HG02884 (cell line): ENCODE data around the gene ACTG1.

Experiments
- ATAC-seq: cut with Tn5 transposase; IDR thresholded peaks from one replicate; pipeline ENCODE4 v1.9.1; 2021; ENCODE audit warnings: mild to moderate bottlenecking, moderate library complexity; ENCODE audit not compliant: unreplicated experiment

The ACTG1 gene

DNA sequence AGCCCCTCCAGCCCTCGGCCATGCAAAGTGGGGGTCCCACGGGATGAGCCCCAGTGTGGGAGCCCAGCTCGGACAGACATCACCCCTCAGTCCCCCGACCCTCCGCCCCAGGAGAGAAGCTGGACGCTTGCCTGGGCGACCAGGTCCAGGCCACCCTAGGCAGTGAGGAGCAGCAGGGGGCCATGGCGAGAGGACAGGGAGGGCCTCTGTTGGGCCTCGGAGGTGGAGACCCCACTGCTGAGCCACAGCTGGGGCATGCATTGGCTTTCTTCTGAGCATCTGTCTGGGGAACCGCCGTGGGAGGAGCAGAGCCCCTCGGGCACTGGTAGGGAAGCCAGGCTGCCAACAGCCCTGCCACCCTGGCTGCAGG lies 13.0 kb downstream of the ACTG1 start:
- no peak for ATAC-seq

DNA sequence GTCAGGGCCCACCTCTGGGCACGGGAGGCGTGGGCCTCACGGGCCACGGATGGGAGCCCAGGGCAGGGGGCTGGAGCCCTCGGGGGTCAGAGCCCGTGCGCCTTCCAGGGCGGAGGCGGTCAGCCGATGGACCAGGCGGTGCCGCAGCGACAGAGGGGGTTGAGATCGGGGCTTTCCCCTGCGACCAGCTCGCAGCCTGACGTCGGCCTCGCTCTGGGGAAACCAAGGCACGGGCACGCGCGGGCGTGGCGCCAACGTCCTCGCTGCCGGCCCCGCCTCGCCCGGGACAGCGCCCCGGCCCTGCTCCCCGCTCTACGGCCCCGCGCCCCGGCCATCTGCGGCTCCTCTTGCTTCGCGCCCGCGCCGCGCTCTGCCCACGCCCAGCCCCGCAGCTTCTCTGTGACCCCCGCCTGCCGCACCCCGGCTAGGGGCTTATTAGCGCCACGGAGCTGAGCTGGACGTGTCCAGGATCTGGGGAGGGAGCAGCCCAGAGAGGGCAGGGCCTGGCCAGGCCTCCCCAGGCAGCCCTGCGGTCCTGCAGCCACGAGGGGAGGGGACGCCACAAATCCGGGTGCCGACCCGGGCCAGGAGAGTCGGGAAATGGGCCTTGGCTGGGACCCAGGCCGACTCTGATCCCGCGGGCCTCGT lies 13.5 kb downstream of the ACTG1 start:
- ATAC-seq = no peak

DNA sequence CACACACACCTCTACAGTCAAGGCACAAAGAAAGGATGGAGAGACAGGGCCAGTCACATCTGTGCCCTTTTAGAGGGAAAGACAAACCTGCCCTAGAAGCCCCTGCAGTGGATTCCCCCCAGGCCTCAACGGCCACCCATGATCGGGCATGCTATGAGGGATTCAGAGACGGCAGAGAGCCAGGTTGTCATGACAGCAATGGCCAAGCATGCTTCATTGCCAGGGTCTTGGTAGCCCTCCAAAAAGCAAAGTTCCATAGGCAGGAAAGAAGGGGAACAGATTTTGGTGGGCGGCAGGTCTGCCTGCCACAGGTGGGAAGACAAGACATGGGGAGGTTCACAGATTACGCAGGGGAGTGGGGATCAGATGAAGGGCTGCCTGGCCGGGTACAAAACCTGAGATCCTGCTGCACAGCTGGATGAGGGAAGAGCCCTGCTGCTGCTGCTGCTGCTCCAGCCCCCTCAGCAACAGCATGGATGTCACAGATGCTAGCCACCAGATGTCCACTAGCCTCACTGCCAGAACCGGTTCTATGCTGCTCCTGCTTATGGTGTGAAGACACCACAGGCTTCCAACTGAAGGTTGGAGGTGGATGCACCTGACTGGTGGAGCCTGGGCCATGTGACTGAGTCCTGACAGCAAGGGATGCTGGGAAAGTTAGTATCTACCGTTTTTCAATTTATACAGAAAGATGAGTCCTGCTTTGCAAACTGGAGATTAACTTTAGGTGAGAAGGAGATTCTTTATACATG lies 17.8 kb downstream of the ACTG1 start:
- ATAC-seq = no peak

DNA sequence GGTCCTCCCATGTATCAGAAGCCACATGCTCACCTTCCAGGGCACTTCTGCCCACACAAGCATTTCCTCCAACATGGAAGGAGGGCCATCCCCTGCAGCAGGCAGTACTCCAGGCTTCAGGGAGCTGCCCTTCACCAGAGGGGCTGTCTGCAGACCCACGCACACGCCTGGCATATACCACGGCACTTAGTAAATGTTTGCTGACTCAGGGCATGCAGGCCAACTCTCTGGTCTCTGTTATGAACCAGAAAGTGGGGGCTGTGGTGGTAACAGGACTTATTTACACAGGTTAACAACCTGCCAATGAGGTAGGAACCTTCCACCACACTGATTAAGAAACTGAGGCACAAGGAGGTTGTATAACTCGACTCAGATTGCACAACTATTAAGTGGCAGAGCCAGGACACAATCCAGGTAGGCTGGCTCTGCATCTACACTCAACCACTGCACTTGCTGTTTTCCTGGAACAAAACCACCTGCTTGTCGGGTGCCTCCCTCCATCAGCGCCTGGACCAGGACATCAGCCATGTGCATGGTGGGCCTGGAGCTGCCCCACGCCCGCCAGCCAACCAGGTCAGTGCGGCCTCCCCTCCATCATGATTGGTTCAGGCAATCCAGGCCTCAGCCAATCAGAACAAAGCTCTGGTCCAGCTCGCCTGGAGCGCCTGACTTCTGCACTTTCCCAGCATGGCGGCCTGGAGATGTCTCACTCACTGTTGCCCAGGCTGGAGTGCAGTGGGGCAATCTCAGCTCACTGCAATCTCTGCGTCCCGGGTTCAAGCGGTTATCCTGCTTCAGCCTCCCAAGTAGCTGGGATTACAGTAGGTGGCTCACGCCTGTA lies 19.2 kb downstream of the ACTG1 start:
- no peak for ATAC-seq

DNA sequence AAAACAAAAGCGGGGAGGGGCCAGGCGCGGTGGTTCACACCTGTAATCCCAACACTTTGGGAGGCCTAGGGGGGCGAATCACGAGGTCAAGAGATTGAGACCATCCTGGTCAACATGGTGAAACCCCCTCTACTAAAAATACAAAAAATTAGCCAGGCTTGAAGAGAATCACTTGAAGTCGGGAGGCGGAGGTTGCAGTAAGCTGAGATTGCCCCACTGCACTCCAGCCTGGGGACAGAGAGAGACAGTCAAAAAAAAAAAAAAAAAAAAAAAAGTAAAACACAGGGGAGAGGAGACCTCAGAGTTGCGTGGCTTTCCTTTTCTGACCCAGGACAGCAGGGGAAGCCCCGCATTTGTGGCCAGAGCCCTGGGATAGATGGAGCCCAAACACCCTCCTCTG lies 19.9 kb downstream of the ACTG1 start:
- no peak for ATAC-seq

DNA sequence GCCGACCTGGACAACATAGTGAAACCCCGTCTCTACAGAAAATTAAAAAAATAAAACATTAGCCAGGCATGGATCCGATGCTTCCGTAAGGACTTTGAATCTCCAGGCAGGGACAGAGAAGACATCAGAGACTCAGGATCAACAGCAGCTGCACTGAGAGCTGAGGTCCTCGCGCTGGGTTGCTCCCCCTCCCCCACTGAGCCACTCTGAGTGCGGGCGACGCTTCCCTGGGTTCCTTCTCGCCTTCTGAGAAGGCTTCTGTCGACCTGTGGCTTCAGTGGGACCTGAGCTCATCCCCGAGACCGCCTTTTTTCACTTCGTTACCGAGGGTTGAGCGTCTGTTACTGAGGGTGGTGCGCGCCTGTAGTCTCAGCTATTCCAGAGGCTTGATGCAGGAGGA lies 20.4 kb downstream of the ACTG1 start:
- no peak for ATAC-seq

DNA sequence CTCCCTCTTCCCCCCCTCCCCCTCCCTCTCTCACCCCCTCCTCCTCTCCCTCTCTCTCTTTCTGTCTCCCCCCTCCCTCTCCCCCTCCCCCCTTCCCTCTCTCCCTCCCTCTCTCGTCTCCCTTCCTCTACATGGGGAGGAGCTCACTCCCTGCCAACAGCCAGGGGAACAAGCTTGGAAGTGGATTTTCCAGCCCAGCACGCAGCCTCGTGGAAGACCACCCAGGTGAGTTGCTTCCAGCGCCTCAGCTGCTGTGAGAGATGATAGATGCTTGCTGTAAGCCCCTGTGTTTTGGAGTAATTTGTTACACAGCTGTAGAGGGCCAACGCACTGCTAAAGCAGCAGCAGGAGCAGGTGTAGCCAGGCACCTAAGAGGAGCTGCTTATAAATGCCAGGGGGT lies 20.8 kb downstream of the ACTG1 start:
- ATAC-seq = no peak

DNA sequence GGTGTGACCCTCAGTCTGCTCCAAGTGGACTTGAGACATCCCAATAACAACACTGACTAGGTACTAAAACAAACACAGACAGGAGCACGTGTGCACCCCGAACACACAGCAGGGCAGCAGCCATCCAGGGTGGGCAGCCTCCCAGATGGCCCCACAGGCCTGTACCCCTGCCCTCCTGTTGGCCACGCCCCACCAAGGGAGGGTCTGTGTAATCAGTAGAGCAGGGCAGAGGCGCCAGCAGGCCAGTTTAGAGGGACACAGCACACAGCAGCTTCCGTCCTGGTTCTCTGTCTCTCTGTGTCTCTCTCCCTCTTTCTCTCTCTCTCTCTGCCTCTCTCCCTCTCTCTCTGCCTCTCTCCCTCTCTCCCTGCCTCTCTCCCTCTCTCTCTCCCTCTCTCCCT lies 21.4 kb downstream of the ACTG1 start:
- no peak for ATAC-seq

DNA sequence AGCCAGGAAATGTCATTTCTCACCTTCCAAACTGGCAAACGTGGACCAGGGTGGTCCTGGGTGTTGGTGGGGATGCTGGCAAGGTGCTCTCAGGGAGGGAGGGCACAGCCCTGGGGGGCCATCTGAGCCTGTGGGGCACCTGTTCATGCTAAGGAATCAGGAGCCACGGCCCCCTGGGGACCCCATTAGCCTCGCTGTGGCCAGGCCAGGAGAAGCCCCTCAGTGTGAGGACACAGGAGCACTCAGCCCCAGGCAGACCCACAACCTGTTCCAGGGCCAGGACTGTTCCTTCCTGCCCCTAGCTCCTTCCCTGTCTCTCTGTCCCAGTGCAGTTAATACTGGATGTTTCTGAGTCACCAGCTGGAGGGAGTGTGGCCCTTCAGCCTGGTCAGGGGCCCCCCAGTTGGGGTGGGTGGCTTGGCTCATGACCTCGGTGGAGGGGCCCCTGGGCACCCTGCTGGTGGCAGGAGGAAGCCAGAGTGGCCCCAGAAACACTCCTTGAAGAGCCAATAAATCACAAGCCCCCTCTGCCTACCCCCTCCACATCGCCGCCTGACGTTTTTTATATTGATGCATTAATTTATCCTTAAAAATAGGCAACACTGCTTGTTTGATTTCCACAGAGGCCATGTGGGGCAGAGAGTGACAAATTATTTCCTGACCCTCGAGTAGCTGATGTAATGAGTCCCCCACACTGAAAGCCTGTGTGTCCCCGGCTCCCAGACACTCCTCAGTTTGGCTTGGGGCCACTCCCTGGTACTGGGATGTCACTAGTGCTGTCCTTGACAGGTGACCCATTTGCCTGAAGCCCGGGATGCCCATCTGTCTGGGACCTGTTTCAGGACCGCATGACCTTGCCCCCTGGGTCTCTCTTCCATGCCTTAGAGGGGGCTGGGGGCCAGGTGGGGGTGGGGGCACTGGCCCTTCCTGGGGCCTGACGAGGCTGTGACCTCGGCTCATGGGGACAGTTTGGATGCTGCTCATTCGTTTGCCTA lies 22.3 kb downstream of the ACTG1 start:
- no peak for ATAC-seq

DNA sequence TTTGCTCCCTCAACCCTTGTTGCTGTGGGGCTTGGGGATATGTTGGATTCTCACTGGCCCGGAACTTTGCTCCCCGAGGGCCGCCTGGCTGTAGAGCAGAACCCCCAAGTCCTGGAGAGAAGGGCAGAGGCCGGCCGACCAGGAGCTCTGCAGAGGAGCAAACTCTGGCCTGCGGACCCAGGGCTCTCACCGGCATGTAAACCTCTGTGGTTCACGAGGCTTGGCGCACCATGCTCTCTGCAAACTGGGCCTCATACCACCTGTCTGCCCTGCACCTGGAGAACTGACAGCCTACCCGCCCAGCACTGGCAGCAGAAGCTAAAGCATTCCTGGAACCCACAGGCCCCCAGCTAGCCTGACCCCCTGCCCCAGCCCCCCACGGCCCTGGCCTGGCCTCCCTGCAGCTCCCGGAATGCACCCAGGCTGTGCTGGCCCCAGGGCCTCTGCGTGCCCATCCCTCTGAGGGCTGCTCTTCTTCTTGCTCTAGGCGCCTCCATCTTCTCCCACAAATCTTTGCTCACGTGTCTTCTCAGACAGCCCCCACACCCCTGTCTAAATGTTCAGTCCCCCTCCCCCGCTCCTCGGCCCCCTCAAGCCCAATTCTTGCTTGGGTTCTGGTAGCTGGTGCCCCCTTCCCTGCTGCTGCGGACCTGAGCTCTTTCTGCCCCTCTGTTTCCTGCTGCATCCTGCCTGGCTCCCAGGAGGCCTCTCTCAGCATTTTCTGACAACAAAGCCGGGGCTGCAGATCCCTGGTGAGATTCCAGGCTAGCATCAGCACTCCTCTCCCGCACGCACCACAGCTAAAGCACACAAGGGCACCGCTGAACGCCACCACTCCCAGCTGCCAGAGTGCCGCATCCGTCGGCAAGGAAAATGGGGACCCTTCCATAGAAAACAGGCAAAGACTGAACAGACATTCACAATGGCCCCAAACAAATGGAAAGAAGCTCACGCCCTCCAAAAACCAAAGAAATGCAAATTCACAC lies 23.3 kb downstream of the ACTG1 start:
- ATAC-seq = no peak

DNA sequence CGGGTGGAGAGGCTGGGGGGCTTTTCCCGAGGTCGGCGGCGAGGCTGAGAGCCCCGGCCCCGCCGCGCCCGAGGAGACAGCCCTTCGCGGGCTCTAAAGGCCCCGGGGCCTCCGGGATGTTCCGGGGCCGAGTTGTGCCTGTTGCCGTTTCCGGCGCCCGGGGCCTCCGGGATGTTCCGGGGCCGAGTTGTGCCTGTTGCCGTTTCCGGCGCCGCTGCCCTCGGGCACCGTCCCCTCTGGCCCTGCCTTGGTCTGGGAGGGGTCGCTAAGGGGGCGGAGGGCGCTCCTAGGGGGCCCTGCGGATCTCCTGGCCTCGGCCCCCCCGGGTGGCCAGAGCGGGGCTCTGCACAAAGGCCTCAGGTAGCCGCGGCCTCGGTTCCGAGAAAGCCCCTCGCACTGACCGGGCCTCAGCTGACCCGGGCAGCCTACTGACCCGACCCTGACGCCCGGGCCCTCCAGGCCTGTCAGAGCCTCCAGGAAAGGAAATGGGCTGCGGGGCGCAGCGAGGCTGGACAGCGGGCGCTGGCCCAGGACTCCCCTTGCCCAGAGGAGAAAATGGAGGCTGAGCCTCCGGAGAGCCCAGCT lies 24.2 kb downstream of the ACTG1 start:
- no peak for ATAC-seq

DNA sequence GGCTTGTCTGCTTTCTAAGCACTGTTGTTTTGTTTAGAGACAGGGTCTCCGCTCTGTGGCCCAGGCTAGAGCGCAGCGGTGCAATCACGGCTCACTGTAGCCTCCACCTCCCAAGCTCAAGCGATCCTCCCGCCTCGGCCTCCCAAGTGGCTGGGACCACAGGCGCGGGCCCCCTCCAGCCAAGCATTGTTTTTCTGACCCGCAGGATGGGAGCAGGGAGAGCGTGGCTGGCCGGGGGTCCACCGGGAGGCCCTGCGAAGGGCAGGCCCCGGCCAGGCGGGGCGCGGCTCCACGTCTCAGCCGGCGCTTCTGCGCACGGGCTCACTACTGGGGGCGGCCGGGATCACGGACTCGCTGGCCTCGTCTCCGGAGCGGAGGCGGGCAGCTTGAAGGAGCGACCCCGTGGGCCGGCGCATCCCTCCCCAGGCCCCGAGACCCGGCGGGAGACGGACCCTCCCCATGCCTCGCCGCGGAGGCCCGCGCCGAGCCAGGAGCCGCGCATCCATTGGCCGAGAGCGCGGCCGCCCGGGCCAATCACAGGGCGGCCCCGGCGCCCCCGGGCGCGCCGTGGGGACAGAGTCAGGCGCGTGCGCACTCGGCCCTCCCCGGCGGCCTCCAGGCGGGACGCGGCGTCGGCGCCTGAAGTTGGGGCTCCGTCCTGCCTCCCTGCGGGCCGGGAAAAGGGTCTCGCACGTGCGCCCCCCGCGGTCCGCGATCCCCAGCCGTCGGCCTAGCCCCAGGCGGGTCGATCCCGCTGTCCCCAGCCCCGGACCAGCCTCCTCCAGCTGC lies 24.9 kb downstream of the ACTG1 start:
- ATAC-seq = no peak

DNA sequence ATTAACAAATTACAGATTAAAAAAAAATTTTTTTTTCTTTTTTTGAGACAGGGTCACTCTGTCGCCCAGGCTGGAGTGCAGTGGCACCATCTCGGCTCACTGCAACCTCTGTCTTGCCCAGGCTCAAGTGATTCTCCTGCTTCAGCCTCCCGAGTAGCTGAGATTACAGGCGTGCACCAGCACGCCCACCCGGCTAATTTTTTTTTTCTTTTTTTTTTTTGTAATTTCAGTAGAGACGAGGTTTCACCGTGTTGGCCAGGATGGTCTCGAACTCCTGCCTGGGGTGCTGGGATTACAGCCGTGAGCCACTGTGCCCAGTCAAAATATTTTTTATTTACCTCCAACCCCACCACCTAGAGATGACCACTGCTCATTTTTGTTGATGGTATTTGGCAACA lies 25.5 kb downstream of the ACTG1 start:
- no peak for ATAC-seq

DNA sequence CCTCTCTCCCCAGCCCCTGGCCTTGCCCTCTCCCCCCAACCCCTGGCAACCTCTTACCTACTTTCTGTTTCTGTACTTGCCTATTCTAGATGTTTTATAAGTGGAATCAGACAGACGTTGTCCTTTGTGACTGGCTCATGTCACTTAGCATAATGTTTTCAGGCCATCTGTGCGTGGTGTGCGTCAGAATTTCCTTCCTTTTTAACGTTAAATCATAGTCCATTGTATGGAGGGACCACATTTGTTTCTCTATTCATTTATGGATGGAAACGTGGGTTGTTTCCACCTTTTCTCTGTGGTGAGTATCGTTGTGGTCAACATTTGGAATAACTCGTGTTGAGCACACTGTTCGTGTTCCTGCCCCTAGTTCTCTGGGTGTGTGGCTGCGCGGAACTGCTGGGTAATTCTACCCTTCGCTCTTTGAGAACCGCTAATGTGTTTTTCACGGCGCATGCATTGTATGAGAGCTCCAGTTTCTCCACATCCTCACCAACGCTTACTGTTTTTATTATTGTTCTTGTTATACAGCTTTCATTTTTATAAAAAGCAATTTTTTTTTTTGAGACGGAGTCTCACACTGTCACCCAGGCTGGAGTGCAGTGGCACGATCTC lies 26.3 kb downstream of the ACTG1 start:
- no peak for ATAC-seq

DNA sequence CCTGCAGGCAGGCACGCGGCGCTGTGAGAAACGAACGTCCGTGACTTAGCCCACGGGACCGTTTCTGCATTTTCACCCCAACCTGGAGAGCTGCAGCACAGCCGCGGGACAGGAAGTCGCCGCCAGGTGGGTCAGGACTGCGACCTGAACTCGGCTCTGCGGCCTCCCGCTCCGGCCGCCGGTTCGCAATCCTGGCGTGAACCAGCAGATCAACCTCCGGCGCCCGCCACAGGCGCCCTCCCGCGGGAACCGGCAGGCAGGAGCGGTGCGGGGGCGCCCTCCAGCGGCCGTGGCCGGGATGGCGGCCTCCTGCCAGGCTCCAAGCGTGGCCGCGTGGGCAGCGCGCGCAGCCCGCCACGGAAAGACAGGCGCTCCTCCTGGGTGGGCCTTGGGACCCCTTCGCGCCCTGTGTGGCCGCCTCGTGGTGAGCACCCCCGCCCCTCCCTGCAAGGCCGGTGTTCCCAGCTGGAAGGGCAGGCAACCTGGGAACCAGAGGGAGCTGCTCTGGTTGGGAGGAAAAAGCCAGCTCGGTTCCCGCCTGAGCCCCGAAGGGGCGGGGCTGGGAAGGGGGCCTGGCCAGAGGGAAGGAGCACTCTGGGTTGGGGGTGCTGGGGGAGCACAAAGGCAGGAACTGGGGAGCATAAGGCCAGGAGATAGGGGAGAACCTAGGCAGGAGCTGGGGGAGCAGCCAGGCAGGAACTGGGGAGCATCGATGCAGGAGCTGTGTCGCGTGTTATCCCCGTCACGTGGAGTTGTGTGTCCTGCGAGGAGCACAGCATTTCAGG lies 28.2 kb downstream of the ACTG1 start:
- ATAC-seq = no peak

DNA sequence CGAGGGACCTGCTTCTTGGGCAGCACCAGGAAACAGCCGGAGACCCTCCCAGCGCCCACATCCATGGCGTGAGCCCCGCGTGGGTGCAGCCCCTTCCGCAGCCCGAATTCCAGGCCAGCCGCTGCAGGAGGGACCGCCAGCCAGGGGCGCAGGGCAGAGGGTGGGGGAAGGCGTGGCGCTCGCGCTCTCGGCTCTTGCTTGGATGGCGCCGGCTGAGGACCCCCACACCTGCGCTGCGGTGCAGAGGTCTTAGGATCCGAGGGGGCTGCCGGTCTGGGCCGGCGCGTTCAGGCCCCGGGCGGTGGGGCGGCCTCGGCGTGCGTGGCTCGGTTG lies 28.8 kb downstream of the ACTG1 start:
- ATAC-seq = no peak

DNA sequence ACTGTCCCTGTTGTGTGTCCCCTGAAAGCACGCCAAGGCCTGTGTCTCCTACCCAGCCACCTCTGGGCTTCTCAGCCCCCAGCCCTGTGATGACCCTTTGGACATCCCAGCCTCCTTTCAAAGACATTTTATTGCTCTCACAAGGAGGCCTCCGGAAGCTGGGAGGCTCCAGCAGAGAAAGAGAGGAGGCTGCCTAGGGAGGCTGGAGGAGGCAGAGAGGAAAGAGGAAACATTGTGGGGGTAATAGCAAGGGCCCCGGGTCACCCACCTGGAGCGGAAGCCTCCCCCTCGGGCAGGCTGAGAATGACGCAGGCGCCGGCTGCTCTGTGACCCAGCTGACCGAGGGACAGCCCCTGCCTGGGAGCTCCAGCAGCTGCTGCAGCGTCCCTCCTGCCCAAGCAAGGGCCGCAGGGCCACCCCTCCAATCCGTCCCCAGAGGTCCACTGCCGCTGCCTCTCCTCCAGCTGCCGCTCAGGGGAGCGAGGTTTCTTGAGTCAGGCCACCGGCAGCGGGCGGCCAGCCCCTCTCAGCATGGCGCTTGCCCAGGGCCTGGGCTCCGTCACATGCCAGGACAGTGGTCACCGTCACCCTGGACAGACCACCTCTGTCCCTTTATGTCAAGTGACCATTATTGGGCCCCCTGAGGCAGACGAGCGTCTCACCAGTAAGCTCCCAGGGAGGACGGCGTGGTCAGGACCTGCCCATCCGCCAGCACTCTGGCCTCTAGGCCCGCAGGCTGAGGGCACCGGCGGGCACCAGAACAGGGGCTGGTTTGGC lies 29.3 kb downstream of the ACTG1 start:
- no peak for ATAC-seq
